Neural progenitor cell (in vitro differentiated cells): Measurements from ENCODE around the gene ELMOD1. TPM values are rescaled to one million over a fixed set of nuclear protein-coding genes. Genes with fewer than 3 reads are reported as not detected.

ENCODE experiments used
- DNase-seq: peaks from one replicate; pipeline ENCODE4 v3.0.0-alpha.2; 2016; ENCODE audit warnings: low spot score
- H2AFZ ChIP-seq: fragments of 200-600 bp; sonication (generic); replicated peaks from 2 replicates; pipeline ENCODE4 v1.6.1; 2016; ENCODE audit warnings: antibody characterized with exemption
- H3F3A ChIP-seq: fragments of 200-600 bp; sonication (generic); 2 replicates; pipeline ENCODE4 v1.6.1; 2016; ENCODE audit warnings: antibody characterized with exemption, low read depth
- H3K27ac ChIP-seq: fragments of 200-600 bp; sonication (generic); 2 replicates; pipeline ENCODE4 v1.5.1; 2016; ENCODE audit warnings: mild to moderate bottlenecking
- H3K27me3 ChIP-seq: fragments of 200-600 bp; sonication (generic); 2 replicates; pipeline ENCODE4 v1.6.1; 2016; ENCODE audit warnings: mild to moderate bottlenecking, moderate library complexity
- H3K36me3 ChIP-seq: fragments of 200-600 bp; sonication (generic); 2 replicates; pipeline ENCODE4 v1.5.1; 2016
- H3K4me1 ChIP-seq: fragments of 200-600 bp; sonication (generic); 2 replicates; pipeline ENCODE4 v1.6.1; 2016; ENCODE audit warnings: mixed run types
- H3K4me2 ChIP-seq: fragments of 200-600 bp; sonication (generic); 2 replicates; pipeline ENCODE4 v1.6.1; 2016
- H3K4me3 ChIP-seq: fragments of 200-600 bp; sonication (generic); 2 replicates; pipeline ENCODE4 v1.5.1; 2016
- H3K79me2 ChIP-seq: fragments of 200-600 bp; sonication (generic); 2 replicates; pipeline ENCODE4 v1.6.1; 2016; ENCODE audit warnings: low read depth
- H3K9ac ChIP-seq: fragments of 200-600 bp; sonication (generic); 2 replicates; pipeline ENCODE4 v1.6.1; 2016
- H3K9me3 ChIP-seq: fragments of 200-600 bp; sonication (generic); 2 replicates; pipeline ENCODE4 v1.5.1; 2016; ENCODE audit warnings: low read depth
- H4K20me1 ChIP-seq: fragments of 200-600 bp; sonication (generic); 2 replicates; pipeline ENCODE4 v1.6.1; 2016; ENCODE audit warnings: low read depth
- H3K27ac Mint-ChIP-seq: 3 replicates; pipeline ENCODE4 v1.8.0; 2021; ENCODE audit warnings: mixed read lengths
- H3K27me3 Mint-ChIP-seq: 2 replicates; pipeline ENCODE4 v1.8.0; 2022; ENCODE audit warnings: low read depth, mild to moderate bottlenecking, inconsistent platforms, moderate library complexity, mixed read lengths; ENCODE audit not compliant: insufficient read depth
- H3K36me3 Mint-ChIP-seq: 3 replicates; pipeline ENCODE4 v1.8.0; 2021; ENCODE audit warnings: mixed read lengths
- H3K4me1 Mint-ChIP-seq: 3 replicates; pipeline ENCODE4 v1.8.0; 2021; ENCODE audit warnings: mixed read lengths
- H3K4me3 Mint-ChIP-seq: 3 replicates; pipeline ENCODE4 v1.8.0; 2021; ENCODE audit warnings: mild to moderate bottlenecking, moderate library complexity, mixed read lengths
- H3K9me3 Mint-ChIP-seq: 3 replicates; pipeline ENCODE4 v1.8.0; 2020; ENCODE audit warnings: mixed read lengths
- EZH2 ChIP-seq: fragments of 200-600 bp; sonication (generic); IDR thresholded peaks from 2 replicates; pipeline ENCODE4 v1.6.1; 2017; ENCODE audit warnings: antibody characterized with exemption, mild to moderate bottlenecking, moderate library complexity
- EZH2phosphoT487 ChIP-seq: fragments of 200-600 bp; sonication (generic); IDR thresholded peaks from 2 replicates; pipeline ENCODE4 v1.6.1; 2017; ENCODE audit warnings: antibody characterized with exemption
- total RNA-seq: library from RNA; depleted of rRNA; stranded (reverse); fragments of >200 nt; gene quantifications from 2 replicates; pipeline ENCODE4 v1.2.3, GENCODE V29; 2015; ENCODE audit warnings: low replicate concordance
- TF ChIP-seq, protein P1 (sequence below): fragments of 200-600 bp; sonication (generic); IDR thresholded peaks from 2 replicates; pipeline ENCODE4 v1.5.1; 2017; ENCODE audit warnings: antibody characterized with exemption, mild to moderate bottlenecking

The ELMOD1 gene
- total RNA-seq, 1 donor from 2014 or later, result not detected

- Mint-ChIP-seq H3K4me3 (no peak overlapping the region), H3K27ac (no peak overlapping the region), H3K4me1 (no peaks in the 10 kb centered on the region), H3K9me3 (no peaks in the 10 kb centered on the region), H3K36me3 (peaks cover 4% of the 10 kb centered on the region), H3K27me3 (no peaks in the 10 kb centered on the region)
- Histone ChIP-seq H3K4me3 (no peak overlapping the region), H3K9me3 (no peaks in the 10 kb centered on the region), H2AFZ (no peak overlapping the region), H3K9ac (no peak overlapping the region), H3K4me2 (no peak overlapping the region), H3K27me3 (no peaks in the 10 kb centered on the region), H3K79me2 (no peaks in the 10 kb centered on the region), H4K20me1 (no peaks in the 10 kb centered on the region), H3K4me1 (no peaks in the 10 kb centered on the region), H3K36me3 (no peaks in the 10 kb centered on the region), H3F3A (peaks cover 5% of the 10 kb centered on the region), H3K27ac (no peak overlapping the region)
- peak; percentile 63 for DNase-seq
- TF ChIP-seq, protein P1, sequence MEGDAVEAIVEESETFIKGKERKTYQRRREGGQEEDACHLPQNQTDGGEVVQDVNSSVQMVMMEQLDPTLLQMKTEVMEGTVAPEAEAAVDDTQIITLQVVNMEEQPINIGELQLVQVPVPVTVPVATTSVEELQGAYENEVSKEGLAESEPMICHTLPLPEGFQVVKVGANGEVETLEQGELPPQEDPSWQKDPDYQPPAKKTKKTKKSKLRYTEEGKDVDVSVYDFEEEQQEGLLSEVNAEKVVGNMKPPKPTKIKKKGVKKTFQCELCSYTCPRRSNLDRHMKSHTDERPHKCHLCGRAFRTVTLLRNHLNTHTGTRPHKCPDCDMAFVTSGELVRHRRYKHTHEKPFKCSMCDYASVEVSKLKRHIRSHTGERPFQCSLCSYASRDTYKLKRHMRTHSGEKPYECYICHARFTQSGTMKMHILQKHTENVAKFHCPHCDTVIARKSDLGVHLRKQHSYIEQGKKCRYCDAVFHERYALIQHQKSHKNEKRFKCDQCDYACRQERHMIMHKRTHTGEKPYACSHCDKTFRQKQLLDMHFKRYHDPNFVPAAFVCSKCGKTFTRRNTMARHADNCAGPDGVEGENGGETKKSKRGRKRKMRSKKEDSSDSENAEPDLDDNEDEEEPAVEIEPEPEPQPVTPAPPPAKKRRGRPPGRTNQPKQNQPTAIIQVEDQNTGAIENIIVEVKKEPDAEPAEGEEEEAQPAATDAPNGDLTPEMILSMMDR, result peak; percentile 88
- no peak for TF ChIP-seq EZH2phosphoT487
Measured at GRCh38 chr11:107549253-107549953, 41.5 kb upstream of the ELMOD1 start.

GRCh38 chr11:107549954-107550285 lies 41.0 kb upstream of the ELMOD1 start:
- H3K9me3 Mint-ChIP-seq, result no peaks in the 10 kb centered on the region
- Histone ChIP-seq H3K4me2 (no peak overlapping the region), H3K9ac (no peak overlapping the region), H3K36me3 (no peaks in the 10 kb centered on the region), H2AFZ (no peak overlapping the region), H3K4me1 (no peaks in the 10 kb centered on the region), H4K20me1 (no peaks in the 10 kb centered on the region), H3K4me3 (no peak overlapping the region), H3K27me3 (no peaks in the 10 kb centered on the region), H3F3A (peaks cover 5% of the 10 kb centered on the region), H3K9me3 (no peaks in the 10 kb centered on the region), H3K79me2 (no peaks in the 10 kb centered on the region), H3K27ac (no peak overlapping the region)
- H3K27me3 Mint-ChIP-seq, result no peaks in the 10 kb centered on the region
- H3K4me1 Mint-ChIP-seq, result no peaks in the 10 kb centered on the region
- TF ChIP-seq EZH2phosphoT487 (no peak), EZH2 (no peak)
- TF ChIP-seq, protein P1, result no peak
- no peak for DNase-seq
- H3K4me3 Mint-ChIP-seq, result no peak overlapping the region
- H3K27ac Mint-ChIP-seq, result no peak overlapping the region
- peaks cover 4% of the 10 kb centered on the region for H3K36me3 Mint-ChIP-seq

DNA sequence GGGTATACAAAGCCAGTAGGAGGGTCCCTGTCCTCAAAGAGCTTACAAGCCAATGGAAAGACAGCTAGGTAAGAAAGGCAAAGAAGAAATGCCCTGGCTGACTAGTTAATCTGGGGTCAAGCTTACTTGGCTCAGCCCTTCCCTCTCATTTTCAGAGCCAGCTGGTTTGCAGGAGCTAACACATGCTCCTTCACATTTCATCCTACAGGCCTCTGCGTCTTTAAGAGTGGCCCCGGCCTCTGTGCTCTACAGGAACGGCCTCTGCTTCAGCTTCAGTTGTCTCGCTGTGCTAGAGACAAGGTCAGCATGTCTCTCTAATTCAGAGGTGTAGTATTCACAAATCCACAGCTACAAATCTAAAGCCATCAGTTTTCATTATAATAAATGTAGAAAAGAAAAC lies 40.6 kb upstream of the ELMOD1 start:
- Mint-ChIP-seq H3K9me3 (no peaks in the 10 kb centered on the region), H3K36me3 (peaks cover 4% of the 10 kb centered on the region), H3K4me1 (no peaks in the 10 kb centered on the region), H3K4me3 (no peak overlapping the region), H3K27ac (no peak overlapping the region), H3K27me3 (no peaks in the 10 kb centered on the region)
- Histone ChIP-seq H3F3A (peaks cover 5% of the 10 kb centered on the region), H3K4me3 (no peak overlapping the region), H4K20me1 (no peaks in the 10 kb centered on the region), H3K4me2 (no peak overlapping the region), H3K9ac (no peak overlapping the region), H3K4me1 (no peaks in the 10 kb centered on the region), H3K27ac (no peak overlapping the region), H3K9me3 (no peaks in the 10 kb centered on the region), H3K27me3 (no peaks in the 10 kb centered on the region), H2AFZ (no peak overlapping the region), H3K36me3 (no peaks in the 10 kb centered on the region), H3K79me2 (no peaks in the 10 kb centered on the region)
- DNase-seq, result no peak
- TF ChIP-seq EZH2phosphoT487, result no peak
- TF ChIP-seq EZH2, result no peak
- TF ChIP-seq, protein P1, result no peak
